MM.1S (cell line): ENCODE measurements around the gene DENND2A.

Experiments
- DNase-seq: peaks from one replicate; pipeline ENCODE4 v3.0.0-alpha.2; 2015
- H2AFZ ChIP-seq: fragments of 300-600 bp; sonication (generic); 2 replicates; pipeline ENCODE4 v1.6.0; 2016; ENCODE audit warnings: antibody characterized with exemption, low read length
- H3F3A ChIP-seq: fragments of 300-600 bp; sonication (generic); 2 replicates; pipeline ENCODE4 v1.6.1; 2016; ENCODE audit warnings: mild to moderate bottlenecking, antibody characterized with exemption, low read length, moderate library complexity, mixed read lengths; ENCODE audit not compliant: insufficient read depth
- H3K27ac ChIP-seq: fragments of 300-600 bp; sonication (generic); 2 replicates; pipeline ENCODE4 v1.5.1; 2016; ENCODE audit warnings: mild to moderate bottlenecking, low read length
- H3K27me3 ChIP-seq: fragments of 300-600 bp; sonication (generic); replicated peaks from 2 replicates; pipeline ENCODE4 v1.6.0; 2016; ENCODE audit warnings: low read length; ENCODE audit not compliant: insufficient read depth
- H3K36me3 ChIP-seq: fragments of 300-600 bp; sonication (generic); replicated peaks from 2 replicates; pipeline ENCODE4 v1.6.1; 2016; ENCODE audit warnings: mild to moderate bottlenecking, low read length, mixed read lengths; ENCODE audit not compliant: insufficient read depth
- H3K4me1 ChIP-seq: fragments of 300-600 bp; sonication (generic); 2 replicates; pipeline ENCODE4 v1.6.1; 2016; ENCODE audit warnings: low read length, mixed read lengths
- H3K4me2 ChIP-seq: fragments of 300-600 bp; sonication (generic); 2 replicates; pipeline ENCODE4 v1.6.0; 2016; ENCODE audit warnings: low read depth, low read length
- H3K4me3 ChIP-seq: fragments of 300-600 bp; sonication (generic); 2 replicates; pipeline ENCODE4 v1.5.1; 2016; ENCODE audit warnings: low read length, mixed read lengths
- H3K79me2 ChIP-seq: fragments of 300-600 bp; sonication (generic); 2 replicates; pipeline ENCODE4 v1.6.1; 2016; ENCODE audit warnings: mixed run types, low read length, mixed read lengths
- H3K9ac ChIP-seq: fragments of 300-600 bp; sonication (generic); 2 replicates; pipeline ENCODE4 v1.6.1; 2016; ENCODE audit warnings: low read length, mixed read lengths
- H3K9me2 ChIP-seq: fragments of 300-600 bp; sonication (generic); replicated peaks from 2 replicates; pipeline ENCODE4 v1.6.1; 2016; ENCODE audit warnings: mild to moderate bottlenecking, low read length, mixed read lengths; ENCODE audit not compliant: insufficient read depth
- H3K9me3 ChIP-seq: fragments of 300-600 bp; sonication (generic); replicated peaks from 2 replicates; pipeline ENCODE4 v1.6.1; 2016; ENCODE audit warnings: mild to moderate bottlenecking, low read length, mixed read lengths; ENCODE audit not compliant: insufficient read depth
- H4K20me1 ChIP-seq: fragments of 300-600 bp; sonication (generic); 2 replicates; pipeline ENCODE4 v1.6.1; 2016; ENCODE audit warnings: mild to moderate bottlenecking, low read length, moderate library complexity, mixed read lengths; ENCODE audit not compliant: insufficient read depth
- EZH2 ChIP-seq: fragments of 300-600 bp; sonication (generic); optimal IDR thresholded peaks from 2 replicates; pipeline ENCODE3; 2017; ENCODE audit warnings: low read depth, mild to moderate bottlenecking, antibody characterized with exemption, low read length, mixed read lengths
- EZH2phosphoT487 ChIP-seq: fragments of 300-600 bp; sonication (generic); IDR thresholded peaks from 2 replicates; pipeline ENCODE4 v1.6.1; 2018; ENCODE audit warnings: antibody characterized with exemption, low read length
- TF ChIP-seq, protein P1 (sequence below): fragments of 300-600 bp; sonication (generic); IDR thresholded peaks from 2 replicates; pipeline ENCODE4 v1.5.1; 2016; ENCODE audit warnings: antibody characterized with exemption, low read length, mixed read lengths

Gene DENND2A

DNA sequence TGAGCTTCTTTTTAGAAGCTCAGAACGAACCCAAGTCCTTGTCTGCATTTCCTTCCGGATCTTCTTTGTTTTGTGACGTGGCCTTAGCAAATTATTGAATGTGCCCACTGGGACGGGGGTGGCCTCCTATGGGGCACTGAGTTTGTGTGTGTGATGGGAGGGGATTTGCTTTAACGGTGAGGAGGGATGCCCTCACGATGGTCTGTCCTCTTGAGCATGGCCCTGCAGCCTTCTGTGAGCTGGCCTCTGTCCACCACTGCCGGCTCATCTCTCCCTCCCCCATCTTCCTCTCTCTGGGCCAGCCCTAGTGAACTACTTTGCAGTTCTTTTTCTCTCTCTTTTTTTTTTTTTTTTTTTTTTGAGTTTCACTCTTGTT is 98.4 kb downstream of the DENND2A start:
- no peak overlapping the region for H3K4me3 ChIP-seq
- TF ChIP-seq EZH2: no peak
- TF ChIP-seq, protein P1, sequence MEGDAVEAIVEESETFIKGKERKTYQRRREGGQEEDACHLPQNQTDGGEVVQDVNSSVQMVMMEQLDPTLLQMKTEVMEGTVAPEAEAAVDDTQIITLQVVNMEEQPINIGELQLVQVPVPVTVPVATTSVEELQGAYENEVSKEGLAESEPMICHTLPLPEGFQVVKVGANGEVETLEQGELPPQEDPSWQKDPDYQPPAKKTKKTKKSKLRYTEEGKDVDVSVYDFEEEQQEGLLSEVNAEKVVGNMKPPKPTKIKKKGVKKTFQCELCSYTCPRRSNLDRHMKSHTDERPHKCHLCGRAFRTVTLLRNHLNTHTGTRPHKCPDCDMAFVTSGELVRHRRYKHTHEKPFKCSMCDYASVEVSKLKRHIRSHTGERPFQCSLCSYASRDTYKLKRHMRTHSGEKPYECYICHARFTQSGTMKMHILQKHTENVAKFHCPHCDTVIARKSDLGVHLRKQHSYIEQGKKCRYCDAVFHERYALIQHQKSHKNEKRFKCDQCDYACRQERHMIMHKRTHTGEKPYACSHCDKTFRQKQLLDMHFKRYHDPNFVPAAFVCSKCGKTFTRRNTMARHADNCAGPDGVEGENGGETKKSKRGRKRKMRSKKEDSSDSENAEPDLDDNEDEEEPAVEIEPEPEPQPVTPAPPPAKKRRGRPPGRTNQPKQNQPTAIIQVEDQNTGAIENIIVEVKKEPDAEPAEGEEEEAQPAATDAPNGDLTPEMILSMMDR: no peak
- TF ChIP-seq EZH2phosphoT487: no peak
- H3K9me3 ChIP-seq: no peaks in the 10 kb centered on the region
- no peak for DNase-seq
- no peak overlapping the region for H3K27ac ChIP-seq
- H3K4me1 ChIP-seq: no peaks in the 10 kb centered on the region
- no peaks in the 10 kb centered on the region for H4K20me1 ChIP-seq
- H3F3A ChIP-seq: no peaks in the 10 kb centered on the region
- no peaks in the 10 kb centered on the region for H3K36me3 ChIP-seq
- 0 out of 2 replicates have a peak, but pooled peaks cover 9% of the 10 kb centered on the region for H3K27me3 ChIP-seq
- no peaks in the 10 kb centered on the region for H3K9me2 ChIP-seq
- H3K9ac ChIP-seq: no peak overlapping the region
- no peaks in the 10 kb centered on the region for H3K79me2 ChIP-seq
- no peak overlapping the region for H2AFZ ChIP-seq
- no peak overlapping the region for H3K4me2 ChIP-seq

GRCh38 chr7:140541513-140542227 is 98.9 kb downstream of the DENND2A start:
- Histone ChIP-seq H3K9ac (no peak overlapping the region), H3F3A (no peaks in the 10 kb centered on the region), H2AFZ (no peak overlapping the region), H3K4me2 (no peak overlapping the region), H3K9me2 (no peaks in the 10 kb centered on the region), H3K27me3 (0 out of 2 replicates have a peak, but pooled peaks cover 9% of the 10 kb centered on the region), H3K4me1 (no peaks in the 10 kb centered on the region), H3K79me2 (no peaks in the 10 kb centered on the region), H3K36me3 (no peaks in the 10 kb centered on the region), H4K20me1 (no peaks in the 10 kb centered on the region), H3K4me3 (no peak overlapping the region), H3K9me3 (no peaks in the 10 kb centered on the region), H3K27ac (no peak overlapping the region)
- DNase-seq: no peak
- TF ChIP-seq, protein P1: no peak
- no peak for TF ChIP-seq EZH2
- no peak for TF ChIP-seq EZH2phosphoT487

- no peaks in the 10 kb centered on the region for H3K79me2 ChIP-seq
- no peak overlapping the region for H3K9ac ChIP-seq
- no peaks in the 10 kb centered on the region for H3K4me1 ChIP-seq
- H2AFZ ChIP-seq: no peak overlapping the region
- H3F3A ChIP-seq: no peaks in the 10 kb centered on the region
- H3K4me2 ChIP-seq: no peak overlapping the region
- H3K9me3 ChIP-seq: no peaks in the 10 kb centered on the region
- no peak overlapping the region for H3K4me3 ChIP-seq
- 0 out of 2 replicates have a peak, but pooled peaks cover 9% of the 10 kb centered on the region for H3K27me3 ChIP-seq
- H3K9me2 ChIP-seq: no peaks in the 10 kb centered on the region
- H4K20me1 ChIP-seq: no peaks in the 10 kb centered on the region
- TF ChIP-seq EZH2: no peak
- TF ChIP-seq, protein P1: no peak
- TF ChIP-seq EZH2phosphoT487: no peak
- no peak for DNase-seq
- no peaks in the 10 kb centered on the region for H3K36me3 ChIP-seq
- no peak overlapping the region for H3K27ac ChIP-seq
Measured at GRCh38 chr7:140541176-140541512, 99.5 kb downstream of the DENND2A start.
